DOHH2 (cell line): ENCODE results near the gene SCGB3A1.

Source experiments
- CTCF ChIP-seq: fragments of 200-600 bp; sonication (generic); IDR thresholded peaks from one replicate; pipeline ENCODE4 v1.5.1; 2014; ENCODE audit warnings: antibody characterized with exemption, mild to moderate bottlenecking, low read depth, low read length; ENCODE audit not compliant: poor library complexity, severe bottlenecking
- EZH2phosphoT487 ChIP-seq: fragments of 200-600 bp; sonication (generic); IDR thresholded peaks from 2 replicates; pipeline ENCODE4 v1.6.1; 2017; ENCODE audit warnings: borderline replicate concordance, mild to moderate bottlenecking, antibody characterized with exemption, low read length, moderate library complexity, mixed read lengths

DNA sequence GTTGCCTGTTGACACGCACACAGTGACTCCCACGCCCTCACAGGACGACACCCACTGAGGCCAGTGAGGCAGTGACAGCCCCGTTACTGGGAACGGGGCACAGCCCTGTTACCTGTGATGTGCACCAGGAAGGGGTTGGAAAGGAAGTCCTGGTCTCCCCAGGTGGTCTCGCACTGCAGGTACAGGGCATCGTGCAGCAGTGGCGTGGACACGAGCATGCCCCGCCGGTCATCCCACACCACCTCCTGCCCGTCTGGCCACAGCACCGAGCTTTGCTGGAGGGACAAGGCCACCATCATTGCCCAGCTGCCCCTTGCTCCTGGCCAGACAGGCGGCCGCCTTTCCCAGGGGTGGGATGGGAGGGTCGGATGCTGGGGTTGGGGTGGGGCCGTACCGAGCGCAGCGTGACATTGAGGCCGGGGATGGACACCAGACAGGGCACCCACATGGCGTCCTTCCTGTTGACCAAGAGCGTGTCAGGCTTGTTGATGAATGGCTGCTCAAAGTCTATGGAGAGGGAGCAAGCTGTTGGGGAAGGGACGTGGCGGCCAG, 38.6 kb upstream of the SCGB3A1 start:
- TF ChIP-seq CTCF = no peak
- no peak for TF ChIP-seq EZH2phosphoT487
